SK-N-SH (cell line): ENCODE measurements around the gene TMCO4. TPM values are rescaled to one million over a fixed set of nuclear protein-coding genes. Genes with fewer than 3 reads are reported as not detected.

Source experiments
- CTCF ChIA-PET: fragments of 300-600, 350-600 bp; formaldehyde crosslinking; extraction: SDS; loops from one replicate; lab custom pipeline; 2021; lab: Yijun Ruan, JAX
- POLR2A ChIA-PET: fragments of 350-600 bp; sonication (Branson Sonifier 250); formaldehyde crosslinking; extraction: SDS; loops from one replicate; lab custom pipeline; 2020; ENCODE audit warnings: antibody characterized with exemption, inconsistent platforms; lab: Yijun Ruan, JAX
- DNase-seq: peaks from one replicate; pipeline ENCODE4 v3.0.0; 2012
- H2AFZ ChIP-seq: fragments of 200-600 bp; sonication (generic); 2 replicates; pipeline ENCODE4 v1.8.1; 2016; ENCODE audit warnings: antibody characterized with exemption, mild to moderate bottlenecking, low read depth
- H3F3A ChIP-seq: fragments of 200-600 bp; sonication (generic); replicated peaks from 2 replicates; pipeline ENCODE3; 2016; ENCODE audit warnings: antibody characterized with exemption, mild to moderate bottlenecking; ENCODE audit not compliant: insufficient read depth
- H3K27ac ChIP-seq, 2 experiments: fragments of 200-500 bp in 1 of 2; fragments of 200-600 bp in 1 of 2; sonication (Bioruptor generic) in 1 of 2; sonication (generic), shearing (Covaris generic) in 1 of 2; 2 replicates each; pipeline versions ENCODE4 v1.5.1 to v1.6.1; 2014 to 2016; ENCODE audit warnings: low read depth in 2 of 2, inconsistent platforms in 1 of 2, low read length in 1 of 2, mild to moderate bottlenecking in 1 of 2, mixed read lengths in 1 of 2
- H3K27me3 ChIP-seq: fragments of 200-600 bp; sonication (generic), shearing (Covaris generic); 2 replicates; pipeline ENCODE4 v1.6.1; 2016; ENCODE audit warnings: mixed run types; ENCODE audit not compliant: insufficient read depth
- H3K36me3 ChIP-seq, 2 experiments: fragments of 200-500 bp in 1 of 2; fragments of 200-600 bp in 1 of 2; sonication (Bioruptor generic) in 1 of 2; sonication (generic) in 1 of 2; replicated peaks in 1 of 2; 2 replicates each; pipeline versions ENCODE3 to v1.5.1; 2014 to 2016; ENCODE audit warnings: low read length in 1 of 2, mild to moderate bottlenecking in 1 of 2; ENCODE audit not compliant: insufficient read depth in 2 of 2, control insufficient read depth in 1 of 2
- H3K4me1 ChIP-seq, 2 experiments: fragments of 200-500 bp in 1 of 2; fragments of 200-600 bp in 1 of 2; sonication (Bioruptor generic) in 1 of 2; sonication (generic), shearing (Covaris generic) in 1 of 2; 2 replicates each; pipeline versions ENCODE4 v1.5.1 to v1.6.1; 2014 to 2016; ENCODE audit warnings: low read depth in 1 of 2, low read length in 1 of 2, mixed run types in 1 of 2; ENCODE audit not compliant: insufficient read depth in 2 of 2, control insufficient read depth in 1 of 2
- H3K4me2 ChIP-seq: fragments of 200-600 bp; sonication (generic), shearing (Covaris generic); 2 replicates; pipeline ENCODE4 v1.6.1; 2017; ENCODE audit warnings: mixed run types
- H3K4me3 ChIP-seq, 2 experiments: fragments of 200-500 bp in 1 of 2; fragments of 200-600 bp in 1 of 2; sonication (Bioruptor generic) in 1 of 2; sonication (generic), shearing (Covaris generic) in 1 of 2; 2 replicates each; pipeline versions ENCODE4 v1.5.1 to v1.8.1; 2014 to 2016; ENCODE audit warnings: low read depth in 2 of 2, inconsistent platforms in 1 of 2, low read length in 1 of 2, mild to moderate bottlenecking in 1 of 2, mixed read lengths in 1 of 2, moderate library complexity in 1 of 2
- H3K79me2 ChIP-seq: fragments of 200-600 bp; sonication (generic); 2 replicates; pipeline ENCODE4 v1.8.1; 2017; ENCODE audit warnings: mild to moderate bottlenecking; ENCODE audit not compliant: insufficient read depth
- H3K9ac ChIP-seq: fragments of 200-600 bp; sonication (generic); 2 replicates; pipeline ENCODE4 v1.6.1; 2017; ENCODE audit warnings: mixed run types
- H3K9me2 ChIP-seq: fragments of 200-600 bp; sonication (generic); 2 replicates; pipeline ENCODE4 v1.6.1; 2017; ENCODE audit warnings: mixed run types
- H3K9me3 ChIP-seq: fragments of 200-600 bp; sonication (generic); 2 replicates; pipeline ENCODE4 v1.6.1; 2017; ENCODE audit warnings: mixed run types, mild to moderate bottlenecking, moderate library complexity
- H4K20me1 ChIP-seq: fragments of 200-600 bp; sonication (generic); 2 replicates; pipeline ENCODE4 v1.6.1; 2017; ENCODE audit warnings: mild to moderate bottlenecking, mixed run types; ENCODE audit not compliant: insufficient read depth
- CHD2 ChIP-seq: fragments of 150-350 bp; IDR thresholded peaks from 2 replicates; pipeline ENCODE4 v1.6.1; 2018; ENCODE audit warnings: low read length; ENCODE audit not compliant: partially characterized antibody
- ELF1 ChIP-seq: IDR thresholded peaks from 2 replicates; pipeline ENCODE4 v1.4.0; 2012
- EZH2phosphoT487 ChIP-seq: fragments of 200-600 bp; sonication (generic); IDR thresholded peaks from 2 replicates; pipeline ENCODE4 v1.6.1; 2017; ENCODE audit warnings: low read depth, mixed run types, mild to moderate bottlenecking, antibody characterized with exemption, moderate library complexity, borderline replicate concordance
- FOSL2 ChIP-seq: IDR thresholded peaks from 2 replicates; pipeline ENCODE4 v1.4.0; 2012; ENCODE audit warnings: low read depth, mild to moderate bottlenecking, moderate library complexity, borderline replicate concordance
- FOXM1 ChIP-seq: IDR thresholded peaks from 2 replicates; pipeline ENCODE4 v1.4.0; 2012; ENCODE audit warnings: low read depth, mild to moderate bottlenecking
- GABPA ChIP-seq: IDR thresholded peaks from 2 replicates; pipeline ENCODE4 v1.4.0; 2012; ENCODE audit warnings: low read depth, mild to moderate bottlenecking
- GATA2 ChIP-seq: sonication (generic); formaldehyde crosslinking; IDR thresholded peaks from 2 replicates; pipeline ENCODE4 v1.5.0; 2020; ENCODE audit warnings: mild to moderate bottlenecking, missing genetic modification reagents
- NFIC ChIP-seq: IDR thresholded peaks from 2 replicates; pipeline ENCODE4 v1.4.0; 2012; ENCODE audit warnings: borderline replicate concordance
- NRF1 ChIP-seq: IDR thresholded peaks from 2 replicates; pipeline ENCODE4 v1.6.1; 2012; ENCODE audit warnings: low read depth, mild to moderate bottlenecking, low read length
- POLR2AphosphoS5 ChIP-seq: IDR thresholded peaks from 2 replicates; pipeline ENCODE4 v1.6.1; 2012; ENCODE audit warnings: low read depth, low read length
- RFX5 ChIP-seq: IDR thresholded peaks from 2 replicates; pipeline ENCODE4 v1.6.1; 2012; ENCODE audit warnings: mild to moderate bottlenecking, improper control_type of control experiment, low read length
- TAF1 ChIP-seq: IDR thresholded peaks from 2 replicates; pipeline ENCODE4 v1.6.1; 2012; ENCODE audit warnings: low read depth, mild to moderate bottlenecking, low read length, moderate library complexity, borderline replicate concordance
- TCF12 ChIP-seq: IDR thresholded peaks from 2 replicates; pipeline ENCODE4 v1.4.0; 2012
- YY1 ChIP-seq: IDR thresholded peaks from 2 replicates; pipeline ENCODE4 v1.4.0; 2012; ENCODE audit warnings: low read depth, mild to moderate bottlenecking
- WGBS: methylation state at CpG from one replicate; pipeline ENCODE4 v1.1.6; 2017; ENCODE audit warnings: low lambda C conversion rate; 5-methylcytosine and 5-hydroxymethylcytosine counted together
- polyA plus RNA-seq, 3 experiments: library from polyadenylated mRNA; depleted of rRNA; stranded (reverse); fragments of >200 nt; gene quantifications; 2 replicates each; pipeline ENCODE4 v1.2.3, GENCODE V29; 2012
- TF ChIP-seq, protein P1 (sequence below): IDR thresholded peaks from 2 replicates; pipeline ENCODE4 v1.4.0; 2012; ENCODE audit warnings: low read depth, borderline replicate concordance
- TF ChIP-seq, protein P2 (sequence below): fragments of 150-350 bp; IDR thresholded peaks from 2 replicates; pipeline ENCODE4 v1.6.1; 2017; ENCODE audit warnings: antibody characterized with exemption, low read length, low read depth, borderline replicate concordance
- TF ChIP-seq, protein P3 (sequence below): IDR thresholded peaks from 2 replicates; pipeline ENCODE4 v1.4.0; 2012; ENCODE audit warnings: low read depth, borderline replicate concordance
- TF ChIP-seq, protein P4 (sequence below): IDR thresholded peaks from 2 replicates; pipeline ENCODE4 v1.4.0; 2012; ENCODE audit warnings: low read depth

TMCO4 gene
- polyA plus RNA-seq, 1 of the 3 experiments (the other 2 are of a cell fraction) = 4.2 TPM

DNA sequence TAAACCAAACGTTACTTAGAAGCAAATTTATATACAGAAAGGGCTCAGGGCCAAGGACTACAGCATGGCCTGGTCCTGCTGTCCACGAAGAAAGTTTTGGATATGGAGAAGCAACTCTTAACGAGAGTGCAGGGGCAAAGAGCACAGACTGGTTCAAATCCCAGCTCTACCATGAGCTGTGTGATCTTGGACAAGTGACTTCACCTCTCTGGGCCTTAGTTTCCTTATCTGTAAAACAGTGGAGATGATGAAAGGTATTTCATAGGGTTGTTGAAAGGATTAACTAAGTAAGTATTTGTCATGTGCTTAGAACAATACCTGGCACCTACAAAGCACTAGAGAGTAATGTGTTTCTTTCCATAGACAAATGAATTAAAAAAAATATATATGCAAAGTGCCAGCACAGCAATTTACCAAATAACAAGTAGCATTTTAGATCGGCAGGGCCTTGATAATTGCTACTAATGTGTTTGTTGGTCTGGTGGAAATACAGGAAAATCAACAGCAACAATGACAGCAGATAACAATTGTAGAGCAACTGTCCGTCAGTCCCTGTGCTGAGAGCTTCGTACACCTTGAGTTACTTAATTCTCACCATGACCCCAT, 25.4 kb downstream of the TMCO4 start:
- H3K4me3 ChIP-seq = no peak overlapping the region
- CTCF ChIA-PET = interaction anchor here (0.7 to 2.0 kb wide), 3 partner anchors 11 to 70 kb away, joined by 3 to 6 read pairs (median 4); no protein-coding TSS in a partner anchor

DNA sequence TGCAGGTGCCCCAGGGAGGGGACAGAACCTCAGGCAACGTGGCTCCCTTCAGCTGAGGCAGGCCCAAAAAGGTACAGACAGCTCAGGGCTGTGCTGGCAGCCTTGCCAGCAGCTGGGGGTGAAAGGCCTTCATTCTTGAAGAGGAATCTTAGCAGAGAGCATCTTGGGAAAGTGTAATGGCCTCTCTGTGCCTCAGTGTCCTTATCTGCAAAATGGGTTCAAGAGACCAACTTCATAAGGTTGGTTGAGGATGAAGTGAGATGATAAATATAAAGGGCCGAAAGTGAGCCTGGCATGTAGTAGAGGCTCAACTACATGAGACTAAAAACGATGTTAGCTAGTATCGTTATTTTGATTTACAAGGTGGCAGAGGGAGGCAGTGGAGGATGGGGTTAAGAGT, 26.2 kb downstream of the TMCO4 start:
- H3K79me2 ChIP-seq = no peaks in the 10 kb centered on the region
- no peaks in the 10 kb centered on the region for H3K9me2 ChIP-seq
- no peaks in the 10 kb centered on the region for H3K9me3 ChIP-seq
- no peak for DNase-seq
- no peak overlapping the region for H3K4me3 ChIP-seq
- TF ChIP-seq CHD2 = no peak
- TF ChIP-seq, all 33 proteins: peak for 0
- Histone ChIP-seq H2AFZ (no peak overlapping the region), H3F3A (no peaks in the 10 kb centered on the region), H3K4me1 (peaks cover 0 to 2% of the 10 kb centered on the region in 2 experiments; a peak in 1 of 4 replicates), H3K4me2 (no peak overlapping the region), H4K20me1 (no peaks in the 10 kb centered on the region), H3K36me3 (no peaks in the 10 kb centered on the region), H3K27me3 (no peaks in the 10 kb centered on the region), H3K27ac (no peak overlapping the region), H3K9ac (no peak overlapping the region)
- WGBS = 93% methylated on average over 3 of the region's 4 CpGs
- ChIA-PET POLR2A (no interaction called here), CTCF (interaction anchor here (0.7 to 2.0 kb wide), 3 partner anchors 11 to 69 kb away, joined by 3 to 6 read pairs (median 4); no protein-coding TSS in a partner anchor)

More for the DNA sequence above, 25.4 kb downstream of the TMCO4 start:
- POLR2A ChIA-PET = no interaction called here
- H4K20me1 ChIP-seq = no peaks in the 10 kb centered on the region
- H3K9me2 ChIP-seq = no peaks in the 10 kb centered on the region
- no peaks in the 10 kb centered on the region for H3K9me3 ChIP-seq
- no peak for DNase-seq
- no peaks in the 10 kb centered on the region for H3F3A ChIP-seq
- no peak overlapping the region for H3K9ac ChIP-seq
- H3K4me1 ChIP-seq = no peaks in the 10 kb centered on the region
- H3K36me3 ChIP-seq = no peaks in the 10 kb centered on the region
- no peaks in the 10 kb centered on the region for H3K79me2 ChIP-seq
- no peak overlapping the region for H3K27ac ChIP-seq
- 79% methylated on average over 6 of the region's 6 CpGs for WGBS
- H3K27me3 ChIP-seq = no peaks in the 10 kb centered on the region
- no peak for TF ChIP-seq GABPA
- TF ChIP-seq RFX5 = no peak
- TF ChIP-seq, protein P1, sequence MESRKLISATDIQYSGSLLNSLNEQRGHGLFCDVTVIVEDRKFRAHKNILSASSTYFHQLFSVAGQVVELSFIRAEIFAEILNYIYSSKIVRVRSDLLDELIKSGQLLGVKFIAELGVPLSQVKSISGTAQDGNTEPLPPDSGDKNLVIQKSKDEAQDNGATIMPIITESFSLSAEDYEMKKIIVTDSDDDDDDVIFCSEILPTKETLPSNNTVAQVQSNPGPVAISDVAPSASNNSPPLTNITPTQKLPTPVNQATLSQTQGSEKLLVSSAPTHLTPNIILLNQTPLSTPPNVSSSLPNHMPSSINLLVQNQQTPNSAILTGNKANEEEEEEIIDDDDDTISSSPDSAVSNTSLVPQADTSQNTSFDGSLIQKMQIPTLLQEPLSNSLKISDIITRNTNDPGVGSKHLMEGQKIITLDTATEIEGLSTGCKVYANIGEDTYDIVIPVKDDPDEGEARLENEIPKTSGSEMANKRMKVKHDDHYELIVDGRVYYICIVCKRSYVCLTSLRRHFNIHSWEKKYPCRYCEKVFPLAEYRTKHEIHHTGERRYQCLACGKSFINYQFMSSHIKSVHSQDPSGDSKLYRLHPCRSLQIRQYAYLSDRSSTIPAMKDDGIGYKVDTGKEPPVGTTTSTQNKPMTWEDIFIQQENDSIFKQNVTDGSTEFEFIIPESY = no peak
- TF ChIP-seq, protein P2, sequence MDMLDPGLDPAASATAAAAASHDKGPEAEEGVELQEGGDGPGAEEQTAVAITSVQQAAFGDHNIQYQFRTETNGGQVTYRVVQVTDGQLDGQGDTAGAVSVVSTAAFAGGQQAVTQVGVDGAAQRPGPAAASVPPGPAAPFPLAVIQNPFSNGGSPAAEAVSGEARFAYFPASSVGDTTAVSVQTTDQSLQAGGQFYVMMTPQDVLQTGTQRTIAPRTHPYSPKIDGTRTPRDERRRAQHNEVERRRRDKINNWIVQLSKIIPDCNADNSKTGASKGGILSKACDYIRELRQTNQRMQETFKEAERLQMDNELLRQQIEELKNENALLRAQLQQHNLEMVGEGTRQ = no peak
- no peak for TF ChIP-seq EZH2phosphoT487
- no peak for TF ChIP-seq POLR2AphosphoS5
- TF ChIP-seq NFIC = no peak
- no peak for TF ChIP-seq YY1
- no peak for TF ChIP-seq FOSL2
- TF ChIP-seq GATA2 (CRISPR knock-in tag) = no peak
- TF ChIP-seq, protein P3, sequence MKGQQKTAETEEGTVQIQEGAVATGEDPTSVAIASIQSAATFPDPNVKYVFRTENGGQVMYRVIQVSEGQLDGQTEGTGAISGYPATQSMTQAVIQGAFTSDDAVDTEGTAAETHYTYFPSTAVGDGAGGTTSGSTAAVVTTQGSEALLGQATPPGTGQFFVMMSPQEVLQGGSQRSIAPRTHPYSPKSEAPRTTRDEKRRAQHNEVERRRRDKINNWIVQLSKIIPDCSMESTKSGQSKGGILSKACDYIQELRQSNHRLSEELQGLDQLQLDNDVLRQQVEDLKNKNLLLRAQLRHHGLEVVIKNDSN = no peak
- no peak for TF ChIP-seq NRF1
- TF ChIP-seq TAF1 = no peak
- no peak for TF ChIP-seq FOXM1
- TF ChIP-seq TCF12 = no peak
- TF ChIP-seq ELF1 = no peak
- TF ChIP-seq, protein P4, sequence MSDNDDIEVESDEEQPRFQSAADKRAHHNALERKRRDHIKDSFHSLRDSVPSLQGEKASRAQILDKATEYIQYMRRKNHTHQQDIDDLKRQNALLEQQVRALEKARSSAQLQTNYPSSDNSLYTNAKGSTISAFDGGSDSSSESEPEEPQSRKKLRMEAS = no peak
- TF ChIP-seq, all 33 proteins: peak for 0
- no peak overlapping the region for H3K4me2 ChIP-seq
- no peak overlapping the region for H2AFZ ChIP-seq
